Stomach (tissue), 9 donors: ENCODE measurements around the gene SCLT1. TPM values are rescaled to one million over a fixed set of nuclear protein-coding genes. Genes with fewer than 3 reads are reported as not detected.

Experiments used
- DNase-seq, 2 donors: peaks; one replicate each; pipeline versions ENCODE4 v3.0.0 to v3.0.0-alpha.2; 2013 to 2019
- H3K27ac ChIP-seq, 5 donors: fragments of 200-600 bp in 4 of 5; sonication (generic) in 4 of 5; one replicate each; pipeline ENCODE4 v1.5.1; 2013 to 2019; ENCODE audit warnings: mild to moderate bottlenecking in 1 of 5, moderate library complexity in 1 of 5
- H3K27me3 ChIP-seq, 3 donors: fragments of 200-600 bp; sonication (generic); one replicate each; pipeline ENCODE4 v1.5.1; 2017 to 2019; ENCODE audit warnings: mixed run types in 1 of 3
- H3K36me3 ChIP-seq, 4 donors: fragments of 200-600 bp; sonication (generic); 1 replicate in 3 of 4; 2 replicates in 1 of 4; pipeline ENCODE4 v1.5.1; 2016 to 2019
- H3K4me1 ChIP-seq, 4 donors: fragments of 200-600 bp; sonication (generic); one replicate each; pipeline ENCODE4 v1.5.1; 2016 to 2019
- H3K4me3 ChIP-seq, 4 donors: fragments of 200-600 bp; sonication (generic) in 3 of 4; one replicate each; pipeline ENCODE4 v1.5.1; 2016 to 2019; ENCODE audit warnings: mild to moderate bottlenecking in 1 of 4
- H3K9me3 ChIP-seq, 4 donors: fragments of 200-600 bp; sonication (generic); one replicate each; pipeline ENCODE4 v1.5.1; 2016 to 2019
- EP300 ChIP-seq: sonication (generic); formaldehyde crosslinking; IDR thresholded peaks from one replicate; pipeline ENCODE4 v1.6.1; 2017; ENCODE audit warnings: antibody characterized with exemption
- POLR2A ChIP-seq, 4 donors: fragments of 450-650 bp; IDR thresholded peaks; one replicate each; pipeline ENCODE4 v1.6.1; 2016; ENCODE audit warnings: antibody characterized with exemption in 4 of 4, control low read depth in 2 of 4, mild to moderate bottlenecking in 1 of 4, moderate library complexity in 1 of 4
- POLR2AphosphoS5 ChIP-seq, 3 donors: sonication (generic); formaldehyde crosslinking; IDR thresholded peaks; one replicate each; pipeline ENCODE4 v1.6.1; 2016; ENCODE audit warnings: antibody characterized with exemption in 3 of 3
- WGBS, 5 donors: extraction: QIAGEN DNeasy Blood & Tissue Kit in 3 of 5; methylation state at CpG; one replicate each; pipeline versions ENCODE4 v1.1.5 to v1.1.7; 2013 to 2018; 5-methylcytosine and 5-hydroxymethylcytosine counted together
- intact Hi-C: fragments of 100-400 bp; cut with DNase I; formaldehyde crosslinking; loops from one replicate; pipeline ENCODE4 v1.15.1; 2023; ENCODE audit warnings: low total_unique reads
- polyA plus RNA-seq, 3 donors: library from polyadenylated mRNA; stranded (reverse); fragments of 200-250 nt; gene quantifications; one replicate each; pipeline ENCODE4 v1.2.3, GENCODE V29; 2013
- total RNA-seq, 5 donors: library from RNA; depleted of rRNA; stranded (reverse); fragments of >200 nt; gene quantifications; one replicate each; pipeline versions ENCODE4 v1.1.0 to v1.2.3, GENCODE V29; 2014 to 2016
- TF ChIP-seq, protein P1 (sequence below), 7 experiments: fragments of 450-650 bp in 4 of 7; fragments of 200-600 bp in 3 of 7; sonication (generic) in 3 of 7; IDR thresholded peaks; one replicate each; pipeline ENCODE4 v1.5.1; 2016 to 2019; ENCODE audit warnings: antibody characterized with exemption in 7 of 7, control low read depth in 2 of 7, mild to moderate bottlenecking in 1 of 7
- donor health status: healthy with polysubstance abuse.
- donor health status: Bipolar disorder and iron deficiency.
- donor health status: healthy.

SCLT1 gene
- total and polyA plus RNA-seq, 8 donors: 2.3 to 49.0 (median 12.9) TPM

DNA sequence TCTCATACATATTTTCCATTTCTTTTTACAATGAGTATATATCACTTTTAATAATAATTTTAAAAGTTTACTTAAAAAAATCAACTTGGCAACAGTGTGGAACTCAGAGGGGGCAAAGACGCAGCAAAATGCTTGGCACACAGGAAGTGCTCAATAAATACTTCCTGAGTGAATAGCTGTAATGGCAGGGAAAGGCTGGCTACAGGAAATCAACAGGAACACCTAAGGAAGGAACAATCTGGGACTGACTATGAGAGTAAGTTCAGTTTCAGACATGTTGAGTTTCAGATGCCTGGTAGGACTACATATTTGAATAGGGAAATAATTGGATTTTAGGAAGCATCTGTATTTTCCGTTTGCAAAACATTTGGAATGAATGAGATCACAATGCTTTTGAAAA, 137.6 kb downstream of the SCLT1 start:
- peaks cover 0 to 26% (median 3%) of the 10 kb centered on the region in 4 donors for H3K36me3 ChIP-seq
- H3K27me3 ChIP-seq: no peaks in the 10 kb centered on the region
- DNase-seq: no peak
- TF ChIP-seq POLR2A (IDR thresholded peaks at IDR 0.05) (no peak), EP300 (no peak), POLR2AphosphoS5 (IDR thresholded peaks at IDR 0.05) (no peak)
- TF ChIP-seq, protein P1, sequence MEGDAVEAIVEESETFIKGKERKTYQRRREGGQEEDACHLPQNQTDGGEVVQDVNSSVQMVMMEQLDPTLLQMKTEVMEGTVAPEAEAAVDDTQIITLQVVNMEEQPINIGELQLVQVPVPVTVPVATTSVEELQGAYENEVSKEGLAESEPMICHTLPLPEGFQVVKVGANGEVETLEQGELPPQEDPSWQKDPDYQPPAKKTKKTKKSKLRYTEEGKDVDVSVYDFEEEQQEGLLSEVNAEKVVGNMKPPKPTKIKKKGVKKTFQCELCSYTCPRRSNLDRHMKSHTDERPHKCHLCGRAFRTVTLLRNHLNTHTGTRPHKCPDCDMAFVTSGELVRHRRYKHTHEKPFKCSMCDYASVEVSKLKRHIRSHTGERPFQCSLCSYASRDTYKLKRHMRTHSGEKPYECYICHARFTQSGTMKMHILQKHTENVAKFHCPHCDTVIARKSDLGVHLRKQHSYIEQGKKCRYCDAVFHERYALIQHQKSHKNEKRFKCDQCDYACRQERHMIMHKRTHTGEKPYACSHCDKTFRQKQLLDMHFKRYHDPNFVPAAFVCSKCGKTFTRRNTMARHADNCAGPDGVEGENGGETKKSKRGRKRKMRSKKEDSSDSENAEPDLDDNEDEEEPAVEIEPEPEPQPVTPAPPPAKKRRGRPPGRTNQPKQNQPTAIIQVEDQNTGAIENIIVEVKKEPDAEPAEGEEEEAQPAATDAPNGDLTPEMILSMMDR (IDR thresholded peaks at IDR 0.05): no peak
- H3K27ac ChIP-seq: no peak overlapping the region
- H3K4me1 ChIP-seq: no peaks in the 10 kb centered on the region
- WGBS, 5 donors: 69 to 88% (median 84%) methylated on average over 2 of the region's 2 CpGs
- H3K9me3 ChIP-seq: no peaks in the 10 kb centered on the region
- intact Hi-C loops: no loop called here
- no peak overlapping the region for H3K4me3 ChIP-seq

DNA sequence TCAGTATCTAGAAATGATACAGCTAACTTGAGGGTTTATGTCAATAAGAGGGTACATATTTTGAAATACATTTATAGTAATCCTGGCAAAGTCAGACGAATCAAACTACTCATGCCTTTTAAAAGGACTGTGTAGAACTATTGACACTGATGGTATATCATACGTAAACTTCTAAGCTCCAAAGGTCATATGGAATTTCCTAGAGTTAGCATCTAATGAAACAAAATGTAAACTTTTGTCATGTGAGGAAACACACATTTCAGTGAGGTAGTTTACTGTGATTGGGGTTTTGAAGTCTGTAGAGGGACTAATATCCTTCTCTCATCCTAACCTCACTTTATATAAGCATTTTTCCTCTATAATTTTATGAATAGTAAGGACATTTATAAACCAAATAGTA, 138.4 kb downstream of the SCLT1 start:
- Histone ChIP-seq H3K4me3 (no peak overlapping the region), H3K36me3 (peaks cover 0 to 26% (median 7%) of the 10 kb centered on the region in 4 donors), H3K4me1 (no peaks in the 10 kb centered on the region), H3K9me3 (no peaks in the 10 kb centered on the region), H3K27ac (no peak overlapping the region), H3K27me3 (no peaks in the 10 kb centered on the region)
- TF ChIP-seq POLR2AphosphoS5 (IDR thresholded peaks at IDR 0.05): no peak
- TF ChIP-seq, protein P1 (IDR thresholded peaks at IDR 0.05): no peak
- TF ChIP-seq EP300: no peak
- no peak for TF ChIP-seq POLR2A (IDR thresholded peaks at IDR 0.05)
- DNase-seq: no peak
- intact Hi-C loops: no loop called here
- 62 to 79% (median 67%) methylated on average over 2 of the region's 2 CpGs for WGBS, 5 donors

GRCh38 chr4:128951316-128951715, 142.0 kb downstream of the SCLT1 start:
- Histone ChIP-seq H3K36me3 (peaks cover 0 to 32% (median 23%) of the 10 kb centered on the region in 4 donors), H3K4me1 (no peaks in the 10 kb centered on the region), H3K27ac (no peak overlapping the region), H3K4me3 (no peak overlapping the region), H3K27me3 (no peaks in the 10 kb centered on the region), H3K9me3 (no peaks in the 10 kb centered on the region)
- no peak for TF ChIP-seq POLR2A (IDR thresholded peaks at IDR 0.05)
- TF ChIP-seq POLR2AphosphoS5 (IDR thresholded peaks at IDR 0.05): no peak
- TF ChIP-seq, protein P1 (IDR thresholded peaks at IDR 0.05): no peak
- TF ChIP-seq EP300: no peak
- intact Hi-C loops: no loop called here
- no peak for DNase-seq
- WGBS, 5 donors: 67 to 84% (median 83%) methylated on average over 2 of the region's 2 CpGs

DNA sequence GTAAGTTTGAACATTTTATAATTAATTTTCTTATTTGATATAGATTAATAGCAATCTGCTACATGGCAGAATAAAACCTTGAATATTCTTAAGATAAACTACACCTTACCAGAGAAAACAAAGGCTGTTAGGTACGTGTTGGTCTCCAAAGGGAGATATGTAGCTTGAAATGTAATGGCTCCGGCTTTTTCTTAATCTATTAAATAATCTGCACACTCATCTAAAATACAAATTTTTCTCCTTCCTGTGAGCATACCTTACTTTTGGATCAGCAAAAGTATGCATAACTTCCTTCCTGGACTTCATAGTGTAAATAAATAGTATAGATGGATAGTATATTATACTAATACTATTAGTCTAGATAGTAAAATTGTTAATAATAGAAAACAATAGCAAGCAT, 142.5 kb downstream of the SCLT1 start:
- Histone ChIP-seq H3K27ac (no peak overlapping the region), H3K36me3 (peaks cover 0 to 38% (median 28%) of the 10 kb centered on the region in 4 donors), H3K9me3 (no peaks in the 10 kb centered on the region), H3K4me1 (no peaks in the 10 kb centered on the region), H3K4me3 (no peak overlapping the region), H3K27me3 (no peaks in the 10 kb centered on the region)
- DNase-seq: no peak
- 93 to 98% (median 94%) methylated on average over 2 of the region's 2 CpGs for WGBS, 5 donors
- intact Hi-C loops: no loop called here
- no peak for TF ChIP-seq POLR2A (IDR thresholded peaks at IDR 0.05)
- TF ChIP-seq POLR2AphosphoS5 (IDR thresholded peaks at IDR 0.05): no peak
- TF ChIP-seq EP300: no peak
- TF ChIP-seq, protein P1 (IDR thresholded peaks at IDR 0.05): no peak
